GM18520 (cell line): ENCODE data around the gene SNX11.

Experiments
- ATAC-seq: cut with Tn5 transposase; IDR thresholded peaks from one replicate; pipeline ENCODE4 v1.9.1; 2021; ENCODE audit not compliant: unreplicated experiment

The SNX11 gene

GRCh38 chr17:48129981-48130380, 22.4 kb downstream of the SNX11 start:
- no peak for ATAC-seq

DNA sequence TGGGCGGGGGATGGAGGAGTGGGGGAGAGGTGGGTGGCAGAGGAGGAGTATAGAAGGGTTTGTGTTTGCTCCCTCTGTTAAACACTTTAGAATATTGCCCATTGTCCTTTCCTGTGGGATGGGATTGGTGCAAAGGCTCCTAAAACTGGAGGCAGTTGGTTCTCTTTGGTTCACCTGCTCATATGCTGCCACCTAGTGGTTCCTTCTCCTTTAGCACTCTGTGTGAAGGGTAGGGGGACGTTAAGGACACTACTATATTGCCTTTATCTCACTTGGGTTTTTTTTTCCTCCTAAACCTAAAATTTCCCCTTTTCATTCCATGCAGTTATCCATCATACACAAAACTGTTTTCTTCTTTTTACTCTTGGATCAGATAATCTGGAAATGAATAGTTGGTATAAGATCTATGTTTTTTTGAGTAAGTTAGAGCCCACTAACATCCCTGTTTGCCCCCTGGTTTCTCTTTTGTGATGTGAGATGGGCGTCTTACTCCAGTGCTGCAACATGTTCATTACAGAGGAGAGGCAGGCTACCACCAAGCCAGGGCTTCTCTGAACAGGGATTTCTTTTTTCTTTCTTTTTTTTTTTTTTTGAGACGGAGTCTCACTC, 23.8 kb downstream of the SNX11 start:
- ATAC-seq: no peak

DNA sequence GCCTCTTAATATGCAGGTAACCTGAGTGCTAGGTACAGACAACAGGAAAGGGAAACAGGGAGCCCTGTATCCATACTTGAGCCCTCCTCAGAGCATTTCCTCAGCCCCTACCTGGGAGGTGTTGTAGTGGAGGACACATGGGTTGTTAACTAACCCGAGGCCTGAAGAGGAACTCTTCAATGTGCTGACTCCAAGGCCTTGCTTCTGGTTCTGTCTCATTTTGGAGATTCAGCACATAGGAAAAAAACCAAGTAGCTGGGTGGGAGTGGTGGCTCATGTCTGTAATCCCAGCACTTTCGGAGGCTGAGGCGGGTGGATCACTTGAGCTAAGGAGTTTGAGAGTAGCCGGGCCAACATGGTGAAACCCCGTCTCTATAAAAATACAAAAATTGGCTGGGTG, 24.8 kb downstream of the SNX11 start:
- no peak for ATAC-seq

- ATAC-seq: no peak
These were observed 27.4 kb downstream of the SNX11 start for GRCh38 chr17:48134912-48135480.

DNA sequence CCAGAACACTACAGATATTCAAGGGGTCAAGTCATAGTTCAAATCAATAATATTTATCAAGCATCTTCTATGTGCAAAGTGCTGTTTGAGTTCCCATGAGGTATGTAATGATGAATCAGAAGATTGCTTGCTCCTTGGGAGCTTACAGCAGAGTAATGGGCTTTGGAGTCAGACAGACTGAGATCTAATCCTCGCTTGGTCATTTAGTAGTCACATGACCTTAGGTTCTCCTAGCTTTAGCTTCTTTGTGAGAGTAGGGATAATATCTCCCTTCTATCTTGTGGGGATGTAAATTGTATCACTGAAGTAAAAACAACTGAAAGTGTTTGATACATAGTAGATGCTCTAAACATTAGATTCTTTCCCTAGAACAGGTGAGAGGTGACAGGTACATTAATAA, 30.1 kb downstream of the SNX11 start:
- no peak for ATAC-seq

DNA sequence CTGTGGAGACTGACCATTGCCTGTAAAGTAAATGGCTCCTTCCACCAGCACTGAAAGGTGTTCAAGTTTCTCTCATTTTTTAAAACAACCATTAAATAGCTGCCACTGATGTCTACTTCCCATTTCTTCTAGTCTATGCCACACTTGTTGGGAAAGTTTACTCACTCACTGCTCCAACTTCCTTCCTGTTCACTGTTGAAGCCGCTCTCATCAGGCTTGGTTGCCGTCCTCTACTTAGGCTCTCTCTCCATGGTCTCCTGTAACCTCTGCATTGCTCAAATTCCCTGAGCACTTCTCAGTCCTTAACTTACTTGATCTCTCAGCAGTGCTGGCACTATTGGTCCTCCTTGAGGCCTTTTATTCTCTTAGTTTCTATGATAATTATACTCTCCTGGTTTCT, 32.4 kb downstream of the SNX11 start:
- ATAC-seq: no peak

GRCh38 chr17:48143629-48144028, 36.1 kb downstream of the SNX11 start:
- no peak for ATAC-seq

GRCh38 chr17:48144231-48144630, 36.7 kb downstream of the SNX11 start:
- no peak for ATAC-seq

- ATAC-seq: no peak
These were observed 37.6 kb downstream of the SNX11 start for GRCh38 chr17:48144976-48145798.

DNA sequence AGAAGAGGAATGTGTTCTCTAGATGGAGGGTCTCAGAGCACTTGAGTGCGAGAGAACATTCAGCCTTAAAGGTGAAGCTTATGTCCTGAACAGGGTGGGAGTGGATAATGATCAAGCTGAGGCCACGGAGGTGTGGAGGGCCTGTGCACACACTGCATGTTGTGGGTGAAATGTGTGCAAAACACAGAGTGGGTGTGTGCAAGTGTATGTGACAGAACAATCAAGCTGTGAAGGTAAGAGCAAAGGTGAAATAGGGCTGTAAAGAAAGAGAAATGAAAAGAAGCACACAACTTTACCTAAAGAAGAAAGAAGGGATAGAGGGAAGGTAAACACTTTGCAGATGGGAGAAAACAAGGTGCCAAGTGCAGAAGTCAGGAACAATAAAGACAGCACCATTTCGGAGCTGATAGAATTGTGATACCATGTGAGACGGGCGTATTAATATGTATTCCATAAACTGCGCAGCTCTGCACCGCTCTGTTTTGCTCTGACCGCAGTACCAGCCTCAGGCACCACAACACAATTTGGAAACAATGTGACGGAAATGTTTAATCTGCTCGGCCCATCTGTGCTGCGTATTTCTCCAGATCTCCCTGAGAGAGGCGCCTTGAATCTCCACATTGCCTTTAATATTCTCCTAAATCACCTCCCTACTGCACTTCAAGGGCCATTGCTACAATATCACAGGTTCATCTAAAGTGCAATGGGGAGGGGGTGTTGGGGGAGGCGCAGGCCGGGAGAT, 40.6 kb downstream of the SNX11 start:
- ATAC-seq: no peak

GRCh38 chr17:48148854-48149786, 41.6 kb downstream of the SNX11 start:
- no peak for ATAC-seq

- no peak for ATAC-seq
These were observed 42.4 kb downstream of the SNX11 start for GRCh38 chr17:48149787-48150463.

GRCh38 chr17:48150597-48151001, 43.0 kb downstream of the SNX11 start:
- ATAC-seq: no peak

DNA sequence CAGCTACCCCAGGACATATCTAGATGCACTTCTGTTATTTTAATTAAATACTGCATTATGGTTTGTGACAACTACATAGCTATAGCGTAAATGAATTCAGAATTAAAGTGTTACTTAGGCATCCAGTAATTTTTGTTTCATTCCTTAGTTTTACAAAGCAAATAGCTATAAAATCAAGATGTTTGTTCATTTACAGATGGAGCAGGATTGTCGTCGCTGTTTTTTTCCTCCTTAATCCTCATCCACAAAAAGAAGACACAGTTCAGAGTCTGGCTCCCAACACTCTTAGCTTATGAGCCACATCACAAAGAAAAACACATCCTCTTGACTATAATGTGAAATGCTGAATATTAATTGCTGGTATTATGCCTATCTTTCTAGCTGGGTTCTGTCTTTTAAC, 43.7 kb downstream of the SNX11 start:
- ATAC-seq: no peak

DNA sequence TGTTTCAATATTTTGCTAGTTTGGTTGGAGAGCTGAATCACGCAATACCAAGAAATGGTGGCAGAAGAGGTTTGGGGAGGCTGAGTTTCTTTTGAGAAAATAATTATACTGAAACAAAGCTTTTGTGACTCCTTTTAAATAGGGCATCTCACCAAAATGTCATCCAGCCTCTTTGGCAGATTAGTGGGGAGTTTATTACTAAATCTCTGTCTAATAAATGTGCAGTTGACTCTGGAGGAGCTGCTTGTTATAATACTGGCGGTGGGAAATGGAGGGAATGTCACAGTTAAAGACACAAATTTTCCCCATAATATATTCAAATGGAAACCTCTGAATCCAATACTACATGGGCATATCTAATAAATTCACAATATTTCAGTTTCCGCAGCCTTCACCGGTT, 44.7 kb downstream of the SNX11 start:
- no peak for ATAC-seq

- ATAC-seq: no peak
These were observed 46.3 kb downstream of the SNX11 start for GRCh38 chr17:48153691-48154358.

- ATAC-seq: no peak
These were observed 48.5 kb downstream of the SNX11 start for GRCh38 chr17:48155889-48156611.

- ATAC-seq: no peak
These were observed 51.7 kb downstream of the SNX11 start for GRCh38 chr17:48159232-48159631.
